IMR-90 (cell line): ENCODE data around the gene AREL1. TPM values are rescaled to one million over a fixed set of nuclear protein-coding genes. Genes with fewer than 3 reads are reported as not detected.
A peak's percentile ranks its signal among the peaks of the same experiment; 100 is the strongest.

Experiments
- ATAC-seq: fragments of 200-7000 bp; cut with Tn5 transposase; 2 replicates; pipeline ENCODE4 v1.9.1; 2020; ENCODE audit warnings: low read depth, mild to moderate bottlenecking, moderate library complexity
- BruUV-seq: library from RNA; stranded (reverse); fragments of 400-500 nt; replicated peaks from 2 replicates; lab custom pipeline; 2021; lab: Mats Ljungman, UMichigan
- CTCF ChIA-PET: fragments of 300-600 bp; formaldehyde crosslinking; extraction: SDS; loops from one replicate; lab custom pipeline; 2021; ENCODE audit warnings: antibody characterized with exemption; lab: Yijun Ruan, JAX
- POLR2A ChIA-PET: fragments of 300-600 bp; sonication (Branson Sonifier 250); formaldehyde crosslinking; loops from one replicate; lab custom pipeline; 2022; ENCODE audit warnings: antibody characterized with exemption; ENCODE audit not compliant: unreplicated experiment; lab: Charles Lee
- DNase-seq: peaks from one replicate; pipeline ENCODE4 v3.0.0; 2013
- H2AFZ ChIP-seq: replicated peaks from 2 replicates; pipeline ENCODE3; 2013; ENCODE audit warnings: low read length, mild to moderate bottlenecking; ENCODE audit not compliant: poor library complexity
- H2AK5ac ChIP-seq: 2 replicates; pipeline ENCODE4 v1.6.1; 2013; ENCODE audit warnings: low read depth, low read length, inconsistent platforms
- H2AK9ac ChIP-seq: replicated peaks from 2 replicates; pipeline ENCODE3; 2013; ENCODE audit warnings: mild to moderate bottlenecking, low read depth, low read length, moderate library complexity; ENCODE audit not compliant: poor library complexity
- H2BK120ac ChIP-seq: 2 replicates; pipeline ENCODE4 v1.6.1; 2013; ENCODE audit warnings: low read depth, low read length, inconsistent platforms
- H2BK15ac ChIP-seq: 3 replicates; pipeline ENCODE4 v1.6.1; 2013; ENCODE audit warnings: low read depth, low read length, inconsistent platforms
- H2BK20ac ChIP-seq: 2 replicates; pipeline ENCODE4 v1.6.1; 2013; ENCODE audit warnings: low read depth, mild to moderate bottlenecking, inconsistent platforms, low read length, moderate library complexity
- H2BK5ac ChIP-seq: 2 replicates; pipeline ENCODE4 v1.6.1; 2013; ENCODE audit warnings: mild to moderate bottlenecking, low read depth, low read length, inconsistent platforms; ENCODE audit not compliant: poor library complexity, severe bottlenecking
- H3K14ac ChIP-seq: replicated peaks from 2 replicates; pipeline ENCODE4 v1.6.1; 2013; ENCODE audit warnings: low read depth, low read length, inconsistent platforms
- H3K18ac ChIP-seq: 2 replicates; pipeline ENCODE4 v1.6.1; 2013; ENCODE audit warnings: low read depth, low read length, control low read depth
- H3K23ac ChIP-seq: 2 replicates; pipeline ENCODE4 v1.6.1; 2013; ENCODE audit warnings: low read depth, low read length, inconsistent platforms
- H3K27ac ChIP-seq: 2 replicates; pipeline ENCODE4 v1.5.1; 2013; ENCODE audit warnings: mild to moderate bottlenecking, control low read depth, low read length; ENCODE audit not compliant: insufficient read depth
- H3K27me3 ChIP-seq: 2 replicates; pipeline ENCODE4 v1.6.1; 2013; ENCODE audit warnings: low read length; ENCODE audit not compliant: control insufficient read depth, insufficient read depth
- H3K36me3 ChIP-seq: 2 replicates; pipeline ENCODE4 v1.6.1; 2013; ENCODE audit warnings: low read length, mixed read lengths; ENCODE audit not compliant: control insufficient read depth, insufficient read depth
- H3K4ac ChIP-seq: 2 replicates; pipeline ENCODE4 v1.6.1; 2013; ENCODE audit warnings: low read depth, low read length, inconsistent platforms
- H3K4me1 ChIP-seq: 2 replicates; pipeline ENCODE4 v1.6.1; 2013; ENCODE audit warnings: low read length, mixed read lengths; ENCODE audit not compliant: control insufficient read depth, insufficient read depth
- H3K4me2 ChIP-seq: 2 replicates; pipeline ENCODE4 v1.6.1; 2013; ENCODE audit warnings: low read depth, mild to moderate bottlenecking, control low read depth, low read length, moderate library complexity
- H3K4me3 ChIP-seq: 2 replicates; pipeline ENCODE4 v1.5.1; 2013; ENCODE audit warnings: low read depth, mild to moderate bottlenecking, control low read depth, low read length, moderate library complexity; ENCODE audit not compliant: insufficient read depth
- H3K56ac ChIP-seq: 2 replicates; pipeline ENCODE4 v1.6.1; 2013; ENCODE audit warnings: low read length, inconsistent platforms; ENCODE audit not compliant: insufficient read depth; ENCODE audit errors: extremely low read depth
- H3K79me1 ChIP-seq, 2 experiments: 2 replicates each; pipeline ENCODE4 v1.6.1; 2013; ENCODE audit warnings: low read length in 2 of 2, inconsistent platforms in 1 of 2, low read depth in 1 of 2
- H3K9ac ChIP-seq: 2 replicates; pipeline ENCODE4 v1.6.1; 2013; ENCODE audit warnings: low read depth, low read length, control low read depth
- H3K9me1 ChIP-seq: 2 replicates; pipeline ENCODE4 v1.6.1; 2013; ENCODE audit warnings: low read length, inconsistent platforms; ENCODE audit not compliant: insufficient read depth
- H3K9me3 ChIP-seq: 2 replicates; pipeline ENCODE4 v1.6.1; 2013; ENCODE audit warnings: low read length; ENCODE audit not compliant: control insufficient read depth, insufficient read depth
- H4K20me1 ChIP-seq: 2 replicates; pipeline ENCODE4 v1.6.1; 2013; ENCODE audit warnings: low read length, inconsistent platforms; ENCODE audit not compliant: insufficient read depth
- H4K5ac ChIP-seq: 2 replicates; pipeline ENCODE4 v1.6.1; 2013; ENCODE audit warnings: mild to moderate bottlenecking, low read depth, low read length, control low read depth
- H4K8ac ChIP-seq, 2 experiments: 2 replicates each; pipeline ENCODE4 v1.6.1; 2013; ENCODE audit warnings: low read depth in 2 of 2, low read length in 2 of 2, control low read depth in 1 of 2, inconsistent platforms in 1 of 2
- H4K91ac ChIP-seq: 2 replicates; pipeline ENCODE4 v1.6.1; 2013; ENCODE audit warnings: low read depth, low read length, inconsistent platforms; ENCODE audit not compliant: insufficient read depth
- BHLHE40 ChIP-seq: fragments of 150-350 bp; IDR thresholded peaks from 2 replicates; pipeline ENCODE4 v1.6.1; 2016; ENCODE audit warnings: mild to moderate bottlenecking, low read depth, low read length
- CEBPB ChIP-seq: IDR thresholded peaks from 2 replicates; pipeline ENCODE4 v1.6.1; 2012; ENCODE audit warnings: low read depth, low read length, improper control_type of control experiment
- CHD1 ChIP-seq: IDR thresholded peaks from 2 replicates; pipeline ENCODE4 v1.6.1; 2012; ENCODE audit warnings: low read depth, low read length, improper control_type of control experiment
- CTCF ChIP-seq: conservative IDR thresholded peaks from 2 replicates; pipeline ENCODE4 v1.5.1; 2012; ENCODE audit warnings: mild to moderate bottlenecking, low read depth, low read length, improper control_type of control experiment
- ELK1 ChIP-seq: fragments of 150-350 bp; IDR thresholded peaks from 2 replicates; pipeline ENCODE4 v1.6.1; 2016; ENCODE audit warnings: low read depth, mild to moderate bottlenecking, low read length, moderate library complexity, borderline replicate concordance
- MAFK ChIP-seq: IDR thresholded peaks from 2 replicates; pipeline ENCODE4 v1.6.1; 2012; ENCODE audit warnings: low read depth, low read length, improper control_type of control experiment
- MXI1 ChIP-seq: IDR thresholded peaks from 2 replicates; pipeline ENCODE4 v1.6.1; 2012; ENCODE audit warnings: low read depth, mild to moderate bottlenecking, low read length, moderate library complexity, borderline replicate concordance
- NFE2L2 ChIP-seq: fragments of 150-350 bp; IDR thresholded peaks from 2 replicates; pipeline ENCODE4 v1.6.1; 2016; ENCODE audit warnings: low read depth, mild to moderate bottlenecking, low read length
- POLR2A ChIP-seq: IDR thresholded peaks from 2 replicates; pipeline ENCODE4 v1.6.1; 2012; ENCODE audit warnings: mild to moderate bottlenecking, low read depth, low read length
- RAD21 ChIP-seq: IDR thresholded peaks from 2 replicates; pipeline ENCODE4 v1.6.1; 2012; ENCODE audit warnings: low read length, improper control_type of control experiment
- RCOR1 ChIP-seq: IDR thresholded peaks from 2 replicates; pipeline ENCODE4 v1.6.1; 2012; ENCODE audit warnings: mild to moderate bottlenecking, low read length, improper control_type of control experiment; ENCODE audit not compliant: insufficient replicate concordance
- RFX5 ChIP-seq: IDR thresholded peaks from 2 replicates; pipeline ENCODE4 v1.8.0; 2012; ENCODE audit warnings: low read depth, mild to moderate bottlenecking, low read length, moderate library complexity
- SMC3 ChIP-seq: fragments of 150-350 bp; IDR thresholded peaks from 2 replicates; pipeline ENCODE4 v1.6.1; 2016; ENCODE audit warnings: low read depth, mild to moderate bottlenecking, antibody characterized with exemption, low read length, moderate library complexity
- USF2 ChIP-seq: fragments of 150-350 bp; IDR thresholded peaks from 2 replicates; pipeline ENCODE4 v1.6.1; 2017; ENCODE audit warnings: mild to moderate bottlenecking, antibody characterized with exemption, low read length, low read depth
- WGBS, 2 experiments: methylation state at CpG; one replicate each; pipeline versions ENCODE4 v1.1.5 to v1.1.7; 2013; ENCODE audit warnings: missing lambda C conversion rate in 2 of 2; ENCODE audit not compliant: insufficient read length in 1 of 2; ENCODE audit errors: extremely low coverage in 2 of 2; 5-methylcytosine and 5-hydroxymethylcytosine counted together
- dilution Hi-C: fragments of 300-500 bp; cut with HindIII; formaldehyde crosslinking; loops from one replicate; pipeline ENCODE4 v1.14.3; 2018; ENCODE audit warnings: low sequenced_read_pairs; ENCODE audit not compliant: unreplicated experiment
- in situ Hi-C: fragments of 300-500 bp; cut with MboI; formaldehyde crosslinking; loops from 3 replicates; pipeline ENCODE4 v1.14.3; 2019; ENCODE audit warnings: low sequenced_read_pairs, inconsistent platforms, mixed read lengths
- intact Hi-C: fragments of 100-400 bp; cut with micrococcal nuclease; formaldehyde crosslinking; loops from 2 replicates; pipeline ENCODE4 v1.10.0; 2022
- polyA plus RNA-seq, 3 experiments: library from polyadenylated mRNA; depleted of rRNA; stranded (reverse); fragments of >200 nt; gene quantifications; 2 replicates each; pipeline ENCODE4 v1.2.3, GENCODE V29; 2012; ENCODE audit warnings: low replicate concordance in 1 of 3
- total RNA-seq: library from RNA; depleted of rRNA; stranded (reverse); fragments of >200 nt; gene quantifications from 2 replicates; pipeline ENCODE4 v1.2.3, GENCODE V29; 2012

AREL1 gene
- total and polyA plus RNA-seq, 2 of the 4 experiments (the other 2 are of a cell fraction), result 30.0 to 39.3 TPM

GRCh38 chr14:74636424-74637177 is 76.3 kb downstream of the AREL1 start:
- Histone ChIP-seq H2AK5ac (peak overlapping the region; percentile 37; the same call in 1 of the 2 replicates), H3K23ac (no peak overlapping the region), H3K9me3 (no peaks in the 10 kb centered on the region), H2AFZ (peak overlapping the region; percentile 15), H4K91ac (no peak overlapping the region), H2BK5ac (peak overlapping the region; percentile 2), H3K9ac (no peak overlapping the region), H4K5ac (0 out of 2 replicates have a peak overlapping the region, but pooled peaks have one; percentile 12), H3K18ac (0 out of 2 replicates have a peak overlapping the region, but pooled peaks have one; percentile 1), H3K4me3 (no peak overlapping the region), H4K8ac (peak overlapping the region in 1 of 2 experiments; percentile 5; a peak in 1 of 4 replicates), H2AK9ac (no peak overlapping the region), H2BK120ac (peak overlapping the region; percentile 20), H2BK20ac (peak overlapping the region; percentile 6; the same call in 1 of the 2 replicates), H3K79me1 (no peaks in the 10 kb centered on the region), H3K27ac (no peak overlapping the region), H3K14ac (0 out of 2 replicates have a peak overlapping the region, but pooled peaks have one; percentile 14), H3K36me3 (no peaks in the 10 kb centered on the region), H4K20me1 (no peaks in the 10 kb centered on the region), H2BK15ac (peak overlapping the region; percentile 47; the same call in 1 of the 3 replicates), H3K9me1 (peaks cover 7% of the 10 kb centered on the region; the same call in 1 of the 2 replicates), H3K56ac (no peak overlapping the region), H3K27me3 (no peaks in the 10 kb centered on the region), H3K4me1 (peaks cover 28% of the 10 kb centered on the region), H3K4ac (peak overlapping the region; percentile 20; the same call in 1 of the 2 replicates), H3K4me2 (no peak overlapping the region)
- in situ Hi-C loops, result no loop called here
- ATAC-seq, result 0 out of 2 replicates have a peak, but pooled peaks have one; percentile 6
- dilution Hi-C loops, result no loop called here
- no peak for TF ChIP-seq CHD1
- no peak for TF ChIP-seq NFE2L2
- no peak for TF ChIP-seq CTCF
- no peak for TF ChIP-seq POLR2A
- TF ChIP-seq USF2, result no peak
- TF ChIP-seq RAD21, result no peak
- no peak for TF ChIP-seq MXI1
- no peak for TF ChIP-seq SMC3
- TF ChIP-seq MAFK, result no peak
- TF ChIP-seq ELK1, result no peak
- TF ChIP-seq CEBPB, result no peak
- no peak for TF ChIP-seq RFX5
- TF ChIP-seq RCOR1, result no peak
- no peak for TF ChIP-seq BHLHE40
- WGBS, 2 experiments, result no CpG with 5 or more reads among the region's 10 CpGs
- no TSS peak for BruUV-seq
- intact Hi-C loops, result no loop called here
- POLR2A ChIA-PET, result no interaction called here
- CTCF ChIA-PET, result interaction anchor here (0.6 kb wide), 1 partner anchor 101 kb away, joined by 3 read pairs; no protein-coding TSS in a partner anchor
- no peak for DNase-seq
